ENCODE measurements around the gene CSH1.
A peak's percentile ranks its signal among the peaks of the same experiment; 100 is the strongest.
"Not testable (repeated sequence)": the region's sequence is repeated elsewhere in the genome, so short reads cannot be mapped to it uniquely, and the experiment has no call there.

The CSH1 gene

GRCh38 chr17:63919311-63919723, 22.9 kb upstream of the CSH1 start:
- peak; percentile 95 for TF ChIP-seq CTCF (conservative IDR thresholded peaks at IDR 0.05; ENCODE audit: low read depth)
- peak; percentile 83 for DNase-seq (ENCODE audit: low spot score)
- ChIA-PET POLR2A (ENCODE audit: low non-redundant PET) (no interaction called here), CTCF (interaction anchor here (0.5 to 2.4 kb wide), 26 partner anchors 10 to 924 kb away, joined by 3 to 15 read pairs (median 4); partner anchors contain the start of gene ERN1)
- no peak overlapping the region for H3K27ac ChIP-seq

DNA sequence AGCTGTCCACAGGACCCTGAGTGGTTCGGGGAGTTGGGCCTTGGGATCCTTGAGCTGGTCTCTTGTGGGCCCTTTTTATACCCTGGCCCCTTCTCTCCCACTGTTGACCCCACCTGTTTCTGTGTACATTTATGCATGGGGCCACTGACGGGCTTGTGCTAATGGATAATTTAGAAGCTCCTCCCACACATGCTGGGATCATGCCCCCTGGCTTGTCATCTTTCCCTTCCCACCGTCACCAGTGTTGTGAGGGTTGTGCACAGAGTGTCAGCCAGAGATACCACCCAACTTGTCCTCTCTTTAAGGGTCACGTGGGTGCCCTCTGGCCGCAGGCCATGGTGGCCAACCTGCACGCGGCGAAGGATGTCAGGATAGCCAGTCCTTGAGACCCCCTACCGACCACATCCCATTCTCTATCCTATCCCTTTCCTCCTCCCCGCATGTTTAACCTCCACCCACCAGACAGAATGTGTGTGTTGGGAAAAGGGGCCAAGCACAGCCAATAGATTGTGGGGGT, 22.5 kb upstream of the CSH1 start, which contains the start of gene GH1:
GH1 (minus strand) TSS at position 51 of the 517 bp plus-strand sequence. CDS start 63 bp downstream, outside the sequence.
- POLR2A ChIA-PET (ENCODE audit: low non-redundant PET); H3K27ac ChIP-seq; DNase-seq (ENCODE audit: low spot score): not testable (repeated sequence)
- CTCF ChIA-PET: interaction anchor here (0.5 to 2.4 kb wide), 23 partner anchors 11 to 923 kb away, joined by 3 to 15 read pairs (median 4); partner anchors contain the start of gene ERN1

GRCh38 chr17:63918305-63918704, 21.9 kb upstream of the CSH1 start:
- H3K27ac ChIP-seq: no peak overlapping the region
- ChIA-PET POLR2A (ENCODE audit: low non-redundant PET) (no interaction called here), CTCF (interaction anchor here (0.6 to 2.4 kb wide), 12 partner anchors 11 to 578 kb away, joined by 3 to 15 read pairs (median 4); no protein-coding TSS in a partner anchor)
- DNase-seq (ENCODE audit: low spot score): no peak
- TF ChIP-seq CTCF (conservative IDR thresholded peaks at IDR 0.05; ENCODE audit: low read depth): no peak

- no peak for TF ChIP-seq CTCF (conservative IDR thresholded peaks at IDR 0.05; ENCODE audit: low read depth)
- H3K27ac ChIP-seq: no peak overlapping the region
- no peak for DNase-seq (ENCODE audit: low spot score)
- CTCF ChIA-PET: interaction anchor here (0.7 to 1.7 kb wide), 3 partner anchors 138 to 225 kb away, joined by 3 read pairs; no protein-coding TSS in a partner anchor
- POLR2A ChIA-PET (ENCODE audit: low non-redundant PET): no interaction called here
Observed at GRCh38 chr17:63917646-63918045, 21.3 kb upstream of the CSH1 start.

DNA sequence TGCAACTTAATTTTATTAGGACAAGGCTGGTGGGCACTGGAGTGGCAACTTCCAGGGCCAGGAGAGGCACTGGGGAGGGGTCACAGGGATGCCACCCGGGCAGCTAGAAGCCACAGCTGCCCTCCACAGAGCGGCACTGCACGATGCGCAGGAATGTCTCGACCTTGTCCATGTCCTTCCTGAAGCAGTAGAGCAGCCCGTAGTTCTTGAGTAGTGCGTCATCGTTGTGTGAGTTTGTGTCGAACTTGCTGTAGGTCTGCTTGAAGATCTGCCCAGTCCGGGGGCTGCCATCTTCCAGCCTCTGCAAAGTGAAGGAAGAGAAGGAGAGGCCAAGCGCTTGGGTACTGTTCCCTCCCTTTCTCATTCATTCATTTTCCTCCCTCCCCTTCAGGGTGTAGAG, 20.8 kb upstream of the CSH1 start:
- POLR2A ChIA-PET (ENCODE audit: low non-redundant PET); H3K27ac ChIP-seq; DNase-seq (ENCODE audit: low spot score): not testable (repeated sequence)
- CTCF ChIA-PET: interaction anchor here (0.7 kb wide), 1 partner anchor 217 kb away, joined by 3 read pairs; no protein-coding TSS in a partner anchor

GRCh38 chr17:63916566-63917185, 20.3 kb upstream of the CSH1 start:
- POLR2A ChIA-PET (ENCODE audit: low non-redundant PET): no interaction called here
- CTCF ChIA-PET: interaction anchor here (0.6 to 1.0 kb wide), 2 partner anchors 30 to 232 kb away, joined by 3 to 5 read pairs; no protein-coding TSS in a partner anchor
- no peak for TF ChIP-seq CTCF (conservative IDR thresholded peaks at IDR 0.05; ENCODE audit: low read depth)
- H3K27ac ChIP-seq: no peak overlapping the region
- DNase-seq (ENCODE audit: low spot score): no peak

DNA sequence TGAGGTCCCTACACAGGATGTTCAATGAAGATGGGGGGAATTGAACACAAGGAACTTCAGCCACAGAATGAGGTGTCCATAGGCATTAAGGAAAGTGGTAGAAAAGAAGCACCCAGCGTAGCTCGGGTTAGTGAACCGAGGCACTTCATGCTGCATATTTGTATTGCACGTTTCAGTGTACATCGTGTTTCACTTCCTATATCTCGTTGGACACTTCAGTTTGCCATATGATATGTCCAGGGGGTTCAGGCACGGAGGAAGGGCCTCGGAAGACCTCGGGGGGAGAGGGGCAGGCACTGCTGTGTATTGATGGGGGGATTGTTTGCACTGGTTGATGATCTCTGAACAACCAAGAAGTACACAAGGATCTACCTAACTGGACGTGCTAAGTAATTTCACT, 19.4 kb upstream of the CSH1 start:
- ChIA-PET POLR2A (ENCODE audit: low non-redundant PET) (interaction anchor here (0.6 kb wide), 1 partner anchor 104 kb away, joined by 3 read pairs; no protein-coding TSS in a partner anchor), CTCF (interaction anchor here (0.6 to 1.0 kb wide), 2 partner anchors 31 to 233 kb away, joined by 3 to 5 read pairs; no protein-coding TSS in a partner anchor)
- DNase-seq (ENCODE audit: low spot score); H3K27ac ChIP-seq: not testable (repeated sequence)

DNA sequence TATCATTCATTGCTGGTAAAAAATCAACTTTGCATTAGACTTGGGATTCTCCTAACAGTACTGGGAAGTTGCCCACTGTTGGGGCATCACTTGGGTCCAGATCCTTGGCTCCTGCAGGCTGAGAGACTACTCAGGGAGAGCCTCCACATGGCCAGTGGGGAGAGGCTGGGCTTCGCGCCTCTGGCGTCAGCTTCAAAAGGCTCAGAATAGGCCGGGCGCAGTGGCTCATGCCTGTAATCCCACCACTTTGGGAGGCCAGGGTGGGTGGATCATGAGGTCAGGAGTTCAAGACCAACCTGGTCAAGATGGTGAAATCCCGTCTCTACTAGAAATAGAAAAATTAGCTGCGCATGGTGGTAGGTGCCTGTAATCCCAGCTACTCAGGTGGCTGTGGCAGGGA, 18.1 kb upstream of the CSH1 start:
- ChIA-PET POLR2A (ENCODE audit: low non-redundant PET) (no interaction called here), CTCF (no interaction called here)
- H3K27ac ChIP-seq: no peak overlapping the region
- DNase-seq (ENCODE audit: low spot score): no peak
- TF ChIP-seq CTCF (conservative IDR thresholded peaks at IDR 0.05; ENCODE audit: low read depth): no peak
